HG03354 (cell line): ENCODE data around the gene GDI1.

Source experiments
- ATAC-seq: cut with Tn5 transposase; IDR thresholded peaks from one replicate; pipeline ENCODE4 v1.9.1; 2021; ENCODE audit warnings: mild to moderate bottlenecking; ENCODE audit not compliant: unreplicated experiment, poor library complexity, severe bottlenecking

GDI1 gene

DNA sequence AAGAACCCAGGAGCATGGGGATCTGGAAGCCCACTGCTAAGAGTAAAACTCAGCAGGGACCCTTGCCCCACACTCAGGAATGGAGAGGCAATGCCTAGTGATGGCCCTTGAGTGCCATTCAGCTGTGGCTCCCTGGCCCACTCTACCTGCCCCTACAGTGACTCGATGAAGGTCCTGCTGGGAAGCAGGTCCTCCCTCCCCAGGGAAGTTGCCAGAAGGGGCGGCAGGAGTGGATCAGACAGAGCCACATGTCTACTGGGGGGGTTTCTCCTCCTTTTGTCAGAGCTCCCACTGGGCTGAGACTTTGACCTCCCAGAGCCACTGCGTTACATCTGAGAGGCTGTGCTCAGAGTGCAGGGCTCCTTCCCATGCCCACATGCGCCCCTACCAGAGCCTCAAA is 52.2 kb downstream of the GDI1 start:
- ATAC-seq = no peak

DNA sequence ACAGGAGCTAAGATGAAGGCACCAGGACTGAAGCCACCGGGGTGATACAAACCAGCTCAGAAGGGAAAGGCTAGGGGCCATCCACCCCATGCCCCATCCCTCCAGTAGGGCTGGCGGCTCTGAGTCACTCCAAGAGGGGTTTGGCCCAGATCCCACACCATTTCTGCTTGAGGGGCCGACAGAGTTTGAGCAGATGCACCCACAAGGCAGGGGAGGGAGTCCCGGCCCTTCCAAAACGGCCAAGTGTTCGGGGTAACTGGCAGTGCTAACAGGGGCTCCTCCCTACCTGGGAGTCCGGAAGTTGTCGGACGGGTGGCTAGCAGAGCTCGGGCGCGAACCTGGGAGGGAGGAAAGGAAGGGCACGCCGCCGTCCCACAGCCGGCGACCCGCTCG is 53.1 kb downstream of the GDI1 start:
- peak; percentile 26 for ATAC-seq

DNA sequence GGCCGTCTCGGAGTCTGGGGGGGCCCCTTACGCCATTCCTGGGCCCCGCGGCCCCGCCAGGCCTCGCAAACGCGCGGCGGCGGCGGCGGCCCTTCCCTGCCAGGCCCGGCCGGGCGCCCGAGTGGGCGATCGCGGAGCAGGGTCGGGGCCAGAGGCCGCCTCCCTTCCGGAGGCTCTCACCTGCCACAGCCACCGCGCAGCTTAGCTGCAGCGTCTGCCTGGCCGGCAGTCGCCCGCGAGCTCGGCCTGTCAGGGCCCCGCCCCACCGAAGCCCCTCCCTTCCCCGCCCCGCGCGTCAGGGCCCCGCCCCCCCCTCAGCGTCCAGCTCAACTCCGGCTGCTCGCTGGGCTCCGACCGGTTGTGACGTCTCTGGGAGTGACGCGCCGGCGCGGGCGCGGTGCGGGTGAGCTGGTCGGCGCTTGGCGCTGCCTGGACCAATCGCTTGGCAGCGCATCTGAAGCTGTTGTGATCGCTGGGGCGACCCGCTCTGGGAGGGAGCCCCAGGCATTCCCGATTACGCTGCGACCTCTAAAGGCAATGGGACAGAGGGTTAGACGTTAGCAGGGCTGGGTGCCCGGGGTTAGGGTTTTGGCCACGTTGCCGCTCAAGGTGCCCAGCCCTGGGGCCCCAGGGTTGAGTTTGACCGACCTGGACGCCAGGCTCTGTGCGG is 53.6 kb downstream of the GDI1 start, which contains the start of gene SLC10A3:
Gene SLC10A3, minus strand, starts transcription at position 216 of the 670 bp plus-strand sequence. CDS start 1,689 bp downstream, outside the sequence.
- peak; percentile 81 for ATAC-seq
